ENCODE results near the gene ATXN7L1. TPM values are rescaled to one million over a fixed set of nuclear protein-coding genes. Genes with fewer than 3 reads are reported as not detected.

Gene ATXN7L1
- total RNA-seq, 6 experiments from 2014 or later: 7.1 to 15.7 (median 11.0) TPM

DNA sequence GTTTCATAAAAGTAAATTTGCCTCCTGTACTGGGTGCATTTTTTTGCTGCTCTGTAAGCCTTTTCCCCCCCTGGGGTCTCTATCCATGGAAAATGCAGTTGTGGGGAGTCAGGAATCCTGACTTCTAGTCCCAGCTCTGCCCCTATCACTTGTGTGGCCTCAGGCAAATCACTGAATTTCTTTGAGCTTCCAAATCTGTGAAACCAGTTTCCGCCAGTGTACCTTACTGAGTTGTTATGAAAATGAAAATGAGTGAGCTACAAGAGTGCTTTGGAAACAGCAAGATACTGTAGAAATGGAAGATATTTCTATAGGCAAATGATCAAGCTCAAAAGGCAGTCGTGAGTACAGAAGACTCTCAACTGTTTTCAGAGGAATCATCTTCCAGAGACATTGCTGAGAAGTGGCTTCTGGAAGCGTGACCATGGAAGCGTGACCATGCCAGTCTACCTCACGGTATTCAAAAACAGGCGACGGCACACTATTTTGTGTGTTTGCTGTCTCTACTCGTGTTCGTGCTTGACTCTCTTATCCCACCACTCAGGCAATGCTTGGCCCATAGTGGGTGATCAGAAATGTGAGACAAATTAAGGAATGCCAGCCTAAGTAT is 107.4 kb downstream of the ATXN7L1 start:
- H3K27ac ChIP-seq: no peak overlapping the region
- no peaks in the 10 kb centered on the region for H3K4me1 ChIP-seq
- H3K4me3 ChIP-seq: no peak overlapping the region
- TF ChIP-seq POLR2A (IDR thresholded peaks at IDR 0.05) (no peak), CTCF (IDR thresholded peaks at IDR 0.05) (no peak)
- no peaks in the 10 kb centered on the region for H3K27me3 ChIP-seq
- ATAC-seq (no peak), DNase-seq (no peak)
- intact Hi-C loops (cut with DNase I): loop anchor here (10.0 kb wide), 2 partner anchors 246 to 276 kb away; no protein-coding TSS in a partner anchor
- no peaks in the 10 kb centered on the region for H3K9me3 ChIP-seq
- H3K36me3 ChIP-seq: no peaks in the 10 kb centered on the region
- WGBS (ENCODE audit: insufficient coverage, low coverage, low lambda C conversion rate, missing lambda C conversion rate): 89% methylated on average over 5 of the region's 9 CpGs

- ATAC-seq: no peak
- intact Hi-C loops (cut with DNase I): loop anchor here (10.0 kb wide), 2 partner anchors 247 to 277 kb away; no protein-coding TSS in a partner anchor
- 87% methylated on average over 2 of the region's 3 CpGs for WGBS (ENCODE audit: insufficient coverage, low coverage, low lambda C conversion rate, missing lambda C conversion rate)
Measured at GRCh38 chr7:105768117-105768516, 108.3 kb downstream of the ATXN7L1 start.

GRCh38 chr7:105766421-105767073 is 109.9 kb downstream of the ATXN7L1 start:
- 85% methylated on average over 12 of the region's 14 CpGs for WGBS (ENCODE audit: insufficient coverage, low coverage, low lambda C conversion rate, missing lambda C conversion rate)
- TF ChIP-seq POLR2A (IDR thresholded peaks at IDR 0.05): no peak
- TF ChIP-seq CTCF (IDR thresholded peaks at IDR 0.05): no peak
- no peaks in the 10 kb centered on the region for H3K4me1 ChIP-seq
- DNase-seq: no peak
- H3K27me3 ChIP-seq: no peaks in the 10 kb centered on the region
- no peaks in the 10 kb centered on the region for H3K36me3 ChIP-seq
- H3K9me3 ChIP-seq: no peaks in the 10 kb centered on the region
- H3K27ac ChIP-seq: no peak overlapping the region
- H3K4me3 ChIP-seq: no peak overlapping the region
- no peak for ATAC-seq
- intact Hi-C loops (cut with DNase I): loop anchor here (10.0 kb wide), 2 partner anchors 248 to 278 kb away; no protein-coding TSS in a partner anchor

More at GRCh38 chr7:105768117-105768516, 108.3 kb downstream of the ATXN7L1 start:
- Histone ChIP-seq H3K9me3 (no peaks in the 10 kb centered on the region), H3K4me1 (no peaks in the 10 kb centered on the region), H3K27ac (no peak overlapping the region), H3K36me3 (no peaks in the 10 kb centered on the region), H3K27me3 (no peaks in the 10 kb centered on the region), H3K4me3 (no peak overlapping the region)
- TF ChIP-seq CTCF (IDR thresholded peaks at IDR 0.05): no peak
- TF ChIP-seq POLR2A (IDR thresholded peaks at IDR 0.05): no peak
- DNase-seq: no peak

- Histone ChIP-seq H3K4me1 (no peaks in the 10 kb centered on the region), H3K27ac (no peak overlapping the region), H3K9me3 (no peaks in the 10 kb centered on the region), H3K27me3 (no peaks in the 10 kb centered on the region), H3K4me3 (no peak overlapping the region), H3K36me3 (no peaks in the 10 kb centered on the region)
- TF ChIP-seq POLR2A (IDR thresholded peaks at IDR 0.05) (no peak), CTCF (IDR thresholded peaks at IDR 0.05) (no peak)
- intact Hi-C loops (cut with DNase I): loop anchor here (10.0 kb wide), 2 partner anchors 249 to 279 kb away; no protein-coding TSS in a partner anchor
- 60% methylated on average over 1 of the region's 4 CpGs for WGBS (ENCODE audit: insufficient coverage, low coverage, low lambda C conversion rate, missing lambda C conversion rate)
- ATAC-seq: no peak
- DNase-seq: no peak
Measured at GRCh38 chr7:105765846-105766245, 110.6 kb downstream of the ATXN7L1 start.
